Measurements from ENCODE around the gene RNF6. TPM values are rescaled to one million over a fixed set of nuclear protein-coding genes. Genes with fewer than 3 reads are reported as not detected.
A peak's percentile ranks its signal among the peaks of the same experiment; 100 is the strongest.
"Not testable (repeated sequence)": the region's sequence is repeated elsewhere in the genome, so short reads cannot be mapped to it uniquely, and the experiment has no call there.

Gene RNF6
- 10 to 100 TPM; 32.6 to 42.0 (median 40.8) TPM for polyA plus RNA-seq (ENCODE audit: insufficient read length in 4 of 4)

GRCh38 chr13:26221721-26222519 is at the start of gene RNF6:
RNF6 (minus strand) TSS chr13:26222314; CDS start chr13:26219649, 2,665 bp downstream.
- DNase-seq (ENCODE audit: low read depth in 4 of 4, low spot score in 3 of 4) = peak; percentile 86 to 97 (median 96)

- DNase-seq (ENCODE audit: low read depth in 4 of 4, low spot score in 3 of 4) = no peak
Observed at GRCh38 chr13:26270707-26271106, 48.6 kb upstream of the RNF6 start.

GRCh38 chr13:26266311-26266710 is 44.2 kb upstream of the RNF6 start:
- DNase-seq (ENCODE audit: low read depth in 4 of 4, low spot score in 3 of 4) = no peak

- no peak for DNase-seq (ENCODE audit: low read depth in 4 of 4, low spot score in 3 of 4)
Observed at GRCh38 chr13:26262156-26262555, 40.0 kb upstream of the RNF6 start.

- DNase-seq (ENCODE audit: low read depth in 4 of 4, low spot score in 3 of 4) = no peak
Observed at GRCh38 chr13:26259634-26260033, 37.5 kb upstream of the RNF6 start.

- DNase-seq (ENCODE audit: low read depth in 4 of 4, low spot score in 3 of 4) = no peak
Observed at GRCh38 chr13:26257049-26257448, 34.9 kb upstream of the RNF6 start.

- DNase-seq (ENCODE audit: low read depth in 4 of 4, low spot score in 3 of 4) = no peak
Observed at GRCh38 chr13:26255691-26256277, 33.7 kb upstream of the RNF6 start.

- DNase-seq (ENCODE audit: low read depth in 4 of 4, low spot score in 3 of 4) = no peak
Observed at GRCh38 chr13:26255115-26255514, 33.0 kb upstream of the RNF6 start.

GRCh38 chr13:26254583-26255111 is 32.5 kb upstream of the RNF6 start:
- DNase-seq (ENCODE audit: low read depth in 4 of 4, low spot score in 3 of 4) = peak in 1 of 4 donors; percentile 28

GRCh38 chr13:26253787-26254582 is 31.9 kb upstream of the RNF6 start, which contains the start of gene CDK8:
CDK8 (plus strand) TSS chr13:26254129; CDS start chr13:26254642, 513 bp downstream.
- DNase-seq (ENCODE audit: low read depth in 4 of 4, low spot score in 3 of 4) = peak; percentile 87 to 89 (median 88)

GRCh38 chr13:26253262-26253786 is 31.2 kb upstream of the RNF6 start:
- no peak for DNase-seq (ENCODE audit: low read depth in 4 of 4, low spot score in 3 of 4)

GRCh38 chr13:26252006-26252405 is 29.9 kb upstream of the RNF6 start:
- not testable (repeated sequence) for DNase-seq (ENCODE audit: low read depth in 4 of 4, low spot score in 3 of 4)

GRCh38 chr13:26249551-26249950 is 27.4 kb upstream of the RNF6 start:
- no peak for DNase-seq (ENCODE audit: low read depth in 4 of 4, low spot score in 3 of 4)

- no peak for DNase-seq (ENCODE audit: low read depth in 4 of 4, low spot score in 3 of 4)
Observed at GRCh38 chr13:26247608-26248007, 25.5 kb upstream of the RNF6 start.

GRCh38 chr13:26247011-26247410 is 24.9 kb upstream of the RNF6 start:
- DNase-seq (ENCODE audit: low read depth in 4 of 4, low spot score in 3 of 4) = no peak

GRCh38 chr13:26246154-26246553 is 24.0 kb upstream of the RNF6 start:
- no peak for DNase-seq (ENCODE audit: low read depth in 4 of 4, low spot score in 3 of 4)

GRCh38 chr13:26236296-26236695 is 14.2 kb upstream of the RNF6 start:
- no peak for DNase-seq (ENCODE audit: low read depth in 4 of 4, low spot score in 3 of 4)

- DNase-seq (ENCODE audit: low read depth in 4 of 4, low spot score in 3 of 4) = no peak
Observed at GRCh38 chr13:26230703-26231102, 8.6 kb upstream of the RNF6 start.

- DNase-seq (ENCODE audit: low read depth in 4 of 4, low spot score in 3 of 4) = no peak
Observed at GRCh38 chr13:26229080-26229615, 7.0 kb upstream of the RNF6 start.

- no peak for DNase-seq (ENCODE audit: low read depth in 4 of 4, low spot score in 3 of 4)
Observed at GRCh38 chr13:26228096-26228495, 6.0 kb upstream of the RNF6 start.

Measured in right renal pelvis (tissue), 4 donors.